Neural cell (in vitro differentiated cells): Measurements from ENCODE around the gene CACNA1C. TPM values are rescaled to one million over a fixed set of nuclear protein-coding genes. Genes with fewer than 3 reads are reported as not detected.

Experiments
- H2AFZ ChIP-seq: fragments of 200-600, 300-800 bp; sonication (generic), shearing (Covaris generic); 2 replicates; pipeline ENCODE4 v1.6.0; 2014; ENCODE audit warnings: low read depth, mild to moderate bottlenecking, antibody characterized with exemption, low read length, moderate library complexity
- H3F3A ChIP-seq: fragments of 200-600 bp; shearing (Covaris generic); 2 replicates; pipeline ENCODE4 v1.6.1; 2016; ENCODE audit warnings: mild to moderate bottlenecking, moderate library complexity, mixed read lengths, antibody characterized with exemption, low read length; ENCODE audit not compliant: insufficient read depth, poor library complexity, severe bottlenecking
- H3K27ac ChIP-seq: fragments of 200-600, 300-800 bp; sonication (generic), shearing (Covaris generic); 2 replicates; pipeline ENCODE4 v1.5.1; 2014; ENCODE audit warnings: mild to moderate bottlenecking, low read length, moderate library complexity
- H3K27me3 ChIP-seq: fragments of 300-800, 200-600 bp; sonication (generic), shearing (Covaris generic); 2 replicates; pipeline ENCODE4 v1.6.0; 2014; ENCODE audit warnings: mild to moderate bottlenecking, low read depth, low read length, moderate library complexity; ENCODE audit not compliant: insufficient read depth
- H3K36me3 ChIP-seq: fragments of 300-800, 200-600 bp; sonication (generic), shearing (Covaris generic); 2 replicates; pipeline ENCODE4 v1.5.1; 2014; ENCODE audit warnings: mild to moderate bottlenecking, antibody characterized with exemption, low read length, moderate library complexity; ENCODE audit not compliant: insufficient read depth
- H3K4me2 ChIP-seq: fragments of 300-800, 200-600 bp; sonication (generic), shearing (Covaris generic); 2 replicates; pipeline ENCODE4 v1.6.0; 2014; ENCODE audit warnings: mild to moderate bottlenecking, low read length
- H3K4me3 ChIP-seq: fragments of 300-800, 200-600 bp; sonication (generic), shearing (Covaris generic); 2 replicates; pipeline ENCODE4 v1.5.1; 2014; ENCODE audit warnings: mild to moderate bottlenecking, low read length, moderate library complexity
- H3K79me2 ChIP-seq: fragments of 200-600 bp; shearing (Covaris generic); replicated peaks from 2 replicates; pipeline ENCODE4 v1.6.0; 2014; ENCODE audit warnings: mild to moderate bottlenecking, low read length, moderate library complexity; ENCODE audit not compliant: insufficient read depth
- H3K9ac ChIP-seq: fragments of 300-800, 200-600 bp; sonication (generic), shearing (Covaris generic); 2 replicates; pipeline ENCODE4 v1.6.1; 2016; ENCODE audit warnings: mild to moderate bottlenecking, low read length, mixed read lengths
- H3K9me2 ChIP-seq: fragments of 200-600 bp; shearing (Covaris generic); 2 replicates; pipeline ENCODE4 v1.6.1; 2016; ENCODE audit warnings: mild to moderate bottlenecking, low read length, mixed read lengths; ENCODE audit not compliant: insufficient read depth
- H3K9me3 ChIP-seq: fragments of 200-600, 300-800 bp; sonication (generic), shearing (Covaris generic); 2 replicates; pipeline ENCODE4 v1.6.1; 2016; ENCODE audit warnings: mild to moderate bottlenecking, mixed run types, low read length, moderate library complexity, mixed read lengths
- H4K20me1 ChIP-seq: fragments of 200-600 bp; shearing (Covaris generic); 2 replicates; pipeline ENCODE4 v1.6.1; 2016; ENCODE audit warnings: mild to moderate bottlenecking, mixed run types; ENCODE audit not compliant: insufficient read depth
- CTCF ChIP-seq: fragments of 450-650 bp; IDR thresholded peaks from 2 replicates; pipeline ENCODE4 v1.5.1; 2014; ENCODE audit warnings: antibody characterized with exemption, mild to moderate bottlenecking, moderate library complexity; ENCODE audit not compliant: poor library complexity, severe bottlenecking
- EP300 ChIP-seq: fragments of 450-650 bp; conservative IDR thresholded peaks from 2 replicates; pipeline ENCODE4 v1.6.1; 2014; ENCODE audit warnings: antibody characterized with exemption, mild to moderate bottlenecking, moderate library complexity; ENCODE audit not compliant: poor library complexity, severe bottlenecking
- EZH2 ChIP-seq: fragments of 200-600, 300-800 bp; shearing (Covaris generic), sonication (generic); IDR thresholded peaks from 2 replicates; pipeline ENCODE4 v1.6.1; 2014; ENCODE audit warnings: antibody characterized with exemption, low read length, borderline replicate concordance, mild to moderate bottlenecking; ENCODE audit not compliant: insufficient read depth, poor library complexity, severe bottlenecking
- MXI1 ChIP-seq: fragments of 450-650 bp; conservative IDR thresholded peaks from 2 replicates; pipeline ENCODE4 v1.6.1; 2014; ENCODE audit warnings: antibody characterized with exemption, mild to moderate bottlenecking; ENCODE audit not compliant: poor library complexity, severe bottlenecking
- POLR2AphosphoS5 ChIP-seq: IDR thresholded peaks from 2 replicates; pipeline ENCODE4 v1.6.1; 2012
- RAD21 ChIP-seq: fragments of 450-650 bp; conservative IDR thresholded peaks from 2 replicates; pipeline ENCODE4 v1.6.1; 2014; ENCODE audit warnings: antibody characterized with exemption, mild to moderate bottlenecking, moderate library complexity
- REST ChIP-seq: IDR thresholded peaks from 2 replicates; pipeline ENCODE4 v1.6.1; 2012; ENCODE audit warnings: borderline replicate concordance
- SMC3 ChIP-seq: fragments of 450-650 bp; conservative IDR thresholded peaks from 2 replicates; pipeline ENCODE4 v1.6.1; 2014; ENCODE audit warnings: antibody characterized with exemption, mild to moderate bottlenecking, moderate library complexity; ENCODE audit not compliant: poor library complexity
- TAF1 ChIP-seq: IDR thresholded peaks from 2 replicates; pipeline ENCODE4 v1.6.1; 2012; ENCODE audit warnings: low read depth
- polyA plus RNA-seq: library from polyadenylated mRNA; depleted of rRNA; stranded (reverse); fragments of >200 nt; gene quantifications from 2 replicates; pipeline ENCODE4 v1.2.3, GENCODE V29; 2014

CACNA1C gene
- polyA plus RNA-seq, 1 donor from 2014 or later: 9.7 TPM

GRCh38 chr12:2691006-2691344 lies 638.2 kb downstream of the CACNA1C start:
- Histone ChIP-seq H3K9ac (no peak overlapping the region), H3K36me3 (no peaks in the 10 kb centered on the region), H3F3A (no peaks in the 10 kb centered on the region), H3K9me3 (no peaks in the 10 kb centered on the region), H2AFZ (no peak overlapping the region), H4K20me1 (no peaks in the 10 kb centered on the region), H3K79me2 (no peaks in the 10 kb centered on the region), H3K9me2 (no peaks in the 10 kb centered on the region), H3K4me2 (no peak overlapping the region), H3K27ac (no peak overlapping the region), H3K4me3 (no peak overlapping the region), H3K27me3 (peaks cover 36% of the 10 kb centered on the region)
- no peak for TF ChIP-seq EZH2
- TF ChIP-seq EP300: no peak
- no peak for TF ChIP-seq POLR2AphosphoS5
- no peak for TF ChIP-seq RAD21
- no peak for TF ChIP-seq TAF1
- TF ChIP-seq CTCF: no peak
- no peak for TF ChIP-seq REST
- no peak for TF ChIP-seq MXI1
- no peak for TF ChIP-seq SMC3

- no peaks in the 10 kb centered on the region for H3K36me3 ChIP-seq
- no peaks in the 10 kb centered on the region for H3F3A ChIP-seq
- H3K27ac ChIP-seq: no peak overlapping the region
- no peak overlapping the region for H2AFZ ChIP-seq
- H3K4me2 ChIP-seq: no peak overlapping the region
- no peaks in the 10 kb centered on the region for H3K9me3 ChIP-seq
- no peak overlapping the region for H3K4me3 ChIP-seq
- TF ChIP-seq CTCF: no peak
- H3K9ac ChIP-seq: no peak overlapping the region
- no peaks in the 10 kb centered on the region for H3K79me2 ChIP-seq
- peaks cover 36% of the 10 kb centered on the region for H3K27me3 ChIP-seq
- H3K9me2 ChIP-seq: no peaks in the 10 kb centered on the region
- no peaks in the 10 kb centered on the region for H4K20me1 ChIP-seq
Observed at GRCh38 chr12:2691345-2692071, 638.7 kb downstream of the CACNA1C start.
